ENCODE data around the gene MEIS1. TPM values are rescaled to one million over a fixed set of nuclear protein-coding genes. Genes with fewer than 3 reads are reported as not detected.
A peak's percentile ranks its signal among the peaks of the same experiment; 100 is the strongest.

Gene MEIS1
- total RNA-seq, 1 donor from 2014 or later = 250 TPM

GRCh38 chr2:66587216-66587615 is 152.3 kb downstream of the MEIS1 start:
- DNase-seq (ENCODE audit: extremely low spot score, unreplicated experiment) = no peak
- Mint-ChIP-seq H3K27me3 (no peaks in the 10 kb centered on the region), H3K4me1 (ENCODE audit: unreplicated experiment) (peaks cover 5% of the 10 kb centered on the region), H3K27ac (no peak overlapping the region), H3K36me3 (peaks cover 3% of the 10 kb centered on the region), H3K4me3 (no peak overlapping the region), H3K9me3 (no peaks in the 10 kb centered on the region)
- TF ChIP-seq CTCF (conservative IDR thresholded peaks at IDR 0.05) = peak; percentile 44

GRCh38 chr2:66594001-66594400 is 159.1 kb downstream of the MEIS1 start:
- Mint-ChIP-seq H3K36me3 (peaks cover 3% of the 10 kb centered on the region), H3K9me3 (peaks cover 13% of the 10 kb centered on the region), H3K27ac (no peak overlapping the region), H3K4me3 (no peak overlapping the region), H3K27me3 (no peaks in the 10 kb centered on the region), H3K4me1 (ENCODE audit: unreplicated experiment) (peaks cover 4% of the 10 kb centered on the region)
- no peak for TF ChIP-seq CTCF (conservative IDR thresholded peaks at IDR 0.05)
- no peak for DNase-seq (ENCODE audit: extremely low spot score, unreplicated experiment)

GRCh38 chr2:66595556-66595955 is 160.6 kb downstream of the MEIS1 start:
- Mint-ChIP-seq H3K4me1 (ENCODE audit: unreplicated experiment) (peaks cover 4% of the 10 kb centered on the region), H3K27me3 (peaks cover 2% of the 10 kb centered on the region), H3K36me3 (peaks cover 3% of the 10 kb centered on the region), H3K9me3 (peaks cover 22% of the 10 kb centered on the region), H3K4me3 (no peak overlapping the region), H3K27ac (no peak overlapping the region)
- DNase-seq (ENCODE audit: extremely low spot score, unreplicated experiment) = no peak
- TF ChIP-seq CTCF (conservative IDR thresholded peaks at IDR 0.05) = no peak

- Mint-ChIP-seq H3K4me3 (no peak overlapping the region), H3K27me3 (peaks cover 2% of the 10 kb centered on the region), H3K36me3 (peaks cover 3% of the 10 kb centered on the region), H3K4me1 (ENCODE audit: unreplicated experiment) (peaks cover 4% of the 10 kb centered on the region), H3K27ac (no peak overlapping the region), H3K9me3 (peaks cover 22% of the 10 kb centered on the region)
- no peak for DNase-seq (ENCODE audit: extremely low spot score, unreplicated experiment)
- no peak for TF ChIP-seq CTCF (conservative IDR thresholded peaks at IDR 0.05)
Measured at GRCh38 chr2:66596256-66596655, 161.3 kb downstream of the MEIS1 start.

- DNase-seq (ENCODE audit: extremely low spot score, unreplicated experiment) = no peak
- Mint-ChIP-seq H3K9me3 (peaks cover 18% of the 10 kb centered on the region), H3K4me1 (ENCODE audit: unreplicated experiment) (peaks cover 14% of the 10 kb centered on the region), H3K27me3 (peaks cover 2% of the 10 kb centered on the region), H3K27ac (no peak overlapping the region), H3K36me3 (peaks cover 3% of the 10 kb centered on the region), H3K4me3 (no peak overlapping the region)
- no peak for TF ChIP-seq CTCF (conservative IDR thresholded peaks at IDR 0.05)
Measured at GRCh38 chr2:66601624-66602023, 166.7 kb downstream of the MEIS1 start.

GRCh38 chr2:66602341-66602740 is 167.4 kb downstream of the MEIS1 start:
- H3K9me3 Mint-ChIP-seq = peaks cover 14% of the 10 kb centered on the region
- H3K36me3 Mint-ChIP-seq = peaks cover 3% of the 10 kb centered on the region
- no peak overlapping the region for H3K27ac Mint-ChIP-seq
- no peak for DNase-seq (ENCODE audit: extremely low spot score, unreplicated experiment)
- peaks cover 2% of the 10 kb centered on the region for H3K27me3 Mint-ChIP-seq
- peaks cover 14% of the 10 kb centered on the region for H3K4me1 Mint-ChIP-seq (ENCODE audit: unreplicated experiment)
- no peak overlapping the region for H3K4me3 Mint-ChIP-seq
- no peak for TF ChIP-seq CTCF (conservative IDR thresholded peaks at IDR 0.05)
